Smooth muscle cell of the brain vasculature (primary cell): Measurements from ENCODE around the gene OR4N2.
"Not testable (repeated sequence)": the region's sequence is repeated elsewhere in the genome, so short reads cannot be mapped to it uniquely, and the experiment has no call there.

Experiments used
- DNase-seq: peaks from one replicate; pipeline ENCODE4 v3.0.0-alpha.2; 2012; ENCODE audit warnings: low read depth, low spot score

The OR4N2 gene

GRCh38 chr14:19803470-19803869 is at the start of gene OR4N2:
OR4N2 (plus strand) TSS chr14:19803770; CDS start chr14:19827449, 23,679 bp downstream.
- DNase-seq = not testable (repeated sequence)

- no peak for DNase-seq
Observed at GRCh38 chr14:19754172-19754571, 49.4 kb upstream of the OR4N2 start.

- not testable (repeated sequence) for DNase-seq
Observed at GRCh38 chr14:19771491-19771890, 32.1 kb upstream of the OR4N2 start.

GRCh38 chr14:19771895-19772430 is 31.6 kb upstream of the OR4N2 start:
- no peak for DNase-seq

- not testable (repeated sequence) for DNase-seq
Observed at GRCh38 chr14:19772454-19772853, 31.1 kb upstream of the OR4N2 start.

- DNase-seq = not testable (repeated sequence)
Observed at GRCh38 chr14:19773204-19773603, 30.4 kb upstream of the OR4N2 start, which contains the start of gene OR4M1. OR4M1 (plus strand) TSS chr14:19773504; CDS start chr14:19780323, 6,819 bp downstream.

GRCh38 chr14:19775587-19775986 is 28.0 kb upstream of the OR4N2 start:
- no peak for DNase-seq

- DNase-seq = not testable (repeated sequence)
Observed at GRCh38 chr14:19785848-19786247, 17.7 kb upstream of the OR4N2 start.

GRCh38 chr14:19787318-19787717 is 16.3 kb upstream of the OR4N2 start:
- not testable (repeated sequence) for DNase-seq

GRCh38 chr14:19788150-19788549 is 15.4 kb upstream of the OR4N2 start:
- not testable (repeated sequence) for DNase-seq

- DNase-seq = not testable (repeated sequence)
Observed at GRCh38 chr14:19796520-19797108, 7.0 kb upstream of the OR4N2 start.

- no peak for DNase-seq
Observed at GRCh38 chr14:19799880-19800279, 3.7 kb upstream of the OR4N2 start.

GRCh38 chr14:19800282-19801117 is 3.1 kb upstream of the OR4N2 start:
- DNase-seq = no peak

GRCh38 chr14:19801118-19801464 is 2.5 kb upstream of the OR4N2 start:
- DNase-seq = no peak

- not testable (repeated sequence) for DNase-seq
Observed at GRCh38 chr14:19813171-19813920, 9.8 kb downstream of the OR4N2 start.

GRCh38 chr14:19819879-19820278 is 16.3 kb downstream of the OR4N2 start:
- not testable (repeated sequence) for DNase-seq

GRCh38 chr14:19821016-19821415 is 17.4 kb downstream of the OR4N2 start:
- not testable (repeated sequence) for DNase-seq

- DNase-seq = no peak
Observed at GRCh38 chr14:19823178-19823577, 19.6 kb downstream of the OR4N2 start.

GRCh38 chr14:19823765-19824164 is 20.2 kb downstream of the OR4N2 start:
- no peak for DNase-seq

- DNase-seq = not testable (repeated sequence)
Observed at GRCh38 chr14:19827626-19828244, 24.2 kb downstream of the OR4N2 start.

GRCh38 chr14:19828314-19828713 is 24.7 kb downstream of the OR4N2 start:
- no peak for DNase-seq
